Measurements from ENCODE around the gene TYSND1. TPM values are rescaled to one million over a fixed set of nuclear protein-coding genes. Genes with fewer than 3 reads are reported as not detected.
"Not testable (repeated sequence)": the region's sequence is repeated elsewhere in the genome, so short reads cannot be mapped to it uniquely, and the experiment has no call there.

TYSND1 gene
- total RNA-seq, 2 donors from 2014 or later: 8.0 to 13.3 TPM

- not testable (repeated sequence) for ATAC-seq; H3K36me3 Mint-ChIP-seq; H3K27me3 Mint-ChIP-seq; H3K4me3 Mint-ChIP-seq; DNase-seq (ENCODE audit: low spot score); H3K9me3 Mint-ChIP-seq; H3K27ac Mint-ChIP-seq
- H3K4me1 Mint-ChIP-seq (ENCODE audit: low read depth in 2 of 2): peaks cover 0 to 14% of the 10 kb centered on the region in 2 donors
Observed at GRCh38 chr10:70123166-70123565, 23.3 kb downstream of the TYSND1 start.

GRCh38 chr10:70122742-70123141 is 23.8 kb downstream of the TYSND1 start:
- no peak for ATAC-seq
- Mint-ChIP-seq H3K27me3 (no peaks in the 10 kb centered on the region), H3K27ac (no peak overlapping the region), H3K9me3 (no peaks in the 10 kb centered on the region), H3K36me3 (no peaks in the 10 kb centered on the region), H3K4me3 (no peak overlapping the region), H3K4me1 (ENCODE audit: low read depth in 2 of 2) (peaks cover 0 to 11% of the 10 kb centered on the region in 2 donors)
- DNase-seq (ENCODE audit: low spot score): no peak

- Mint-ChIP-seq H3K4me1 (ENCODE audit: low read depth in 2 of 2) (peaks cover 1 to 11% of the 10 kb centered on the region in 2 donors), H3K27me3 (no peaks in the 10 kb centered on the region), H3K27ac (no peak overlapping the region), H3K4me3 (no peak overlapping the region), H3K9me3 (no peaks in the 10 kb centered on the region), H3K36me3 (no peaks in the 10 kb centered on the region)
- no peak for ATAC-seq
- DNase-seq (ENCODE audit: low spot score): no peak
Observed at GRCh38 chr10:70121281-70121949, 25.1 kb downstream of the TYSND1 start.

- ATAC-seq (no peak), DNase-seq (ENCODE audit: low spot score) (no peak)
- Mint-ChIP-seq H3K9me3 (no peaks in the 10 kb centered on the region), H3K27ac (no peak overlapping the region), H3K36me3 (no peaks in the 10 kb centered on the region), H3K4me1 (ENCODE audit: low read depth in 2 of 2) (peaks cover 6 to 15% of the 10 kb centered on the region in 2 donors), H3K27me3 (no peaks in the 10 kb centered on the region), H3K4me3 (no peak overlapping the region)
Observed at GRCh38 chr10:70120417-70120816, 26.1 kb downstream of the TYSND1 start.

- ATAC-seq (no peak), DNase-seq (ENCODE audit: low spot score) (no peak)
- Mint-ChIP-seq H3K4me3 (no peak overlapping the region), H3K27me3 (no peaks in the 10 kb centered on the region), H3K27ac (no peak overlapping the region), H3K36me3 (no peaks in the 10 kb centered on the region), H3K4me1 (ENCODE audit: low read depth in 2 of 2) (peaks cover 6 to 12% of the 10 kb centered on the region in 2 donors), H3K9me3 (no peaks in the 10 kb centered on the region)
Observed at GRCh38 chr10:70119623-70120022, 26.9 kb downstream of the TYSND1 start.

- Mint-ChIP-seq H3K9me3 (no peaks in the 10 kb centered on the region), H3K27me3 (no peaks in the 10 kb centered on the region), H3K27ac (no peak overlapping the region), H3K4me1 (ENCODE audit: low read depth in 2 of 2) (peaks cover 6 to 12% of the 10 kb centered on the region in 2 donors), H3K36me3 (no peaks in the 10 kb centered on the region), H3K4me3 (no peak overlapping the region)
- DNase-seq (ENCODE audit: low spot score) (no peak), ATAC-seq (no peak)
Observed at GRCh38 chr10:70119197-70119596, 27.3 kb downstream of the TYSND1 start.

- no peaks in the 10 kb centered on the region for H3K9me3 Mint-ChIP-seq
- DNase-seq (ENCODE audit: low spot score) (no peak), ATAC-seq (no peak)
- no peak overlapping the region for H3K4me3 Mint-ChIP-seq
- no peaks in the 10 kb centered on the region for H3K36me3 Mint-ChIP-seq
- H3K27ac Mint-ChIP-seq: no peak overlapping the region
- H3K27me3 Mint-ChIP-seq: no peaks in the 10 kb centered on the region
- peaks cover 5 to 6% of the 10 kb centered on the region in 2 donors for H3K4me1 Mint-ChIP-seq (ENCODE audit: low read depth in 2 of 2)
Observed at GRCh38 chr10:70118196-70118595, 28.3 kb downstream of the TYSND1 start.

- no peak overlapping the region for H3K4me3 Mint-ChIP-seq
- no peak overlapping the region for H3K27ac Mint-ChIP-seq
- DNase-seq (ENCODE audit: low spot score) (no peak), ATAC-seq (no peak)
- H3K36me3 Mint-ChIP-seq: no peaks in the 10 kb centered on the region
- peaks cover 4 to 6% of the 10 kb centered on the region in 2 donors for H3K4me1 Mint-ChIP-seq (ENCODE audit: low read depth in 2 of 2)
- H3K27me3 Mint-ChIP-seq: no peaks in the 10 kb centered on the region
- H3K9me3 Mint-ChIP-seq: no peaks in the 10 kb centered on the region
Observed at GRCh38 chr10:70117646-70118045, 28.9 kb downstream of the TYSND1 start.

- H3K27ac Mint-ChIP-seq: peak overlapping the region in 1 of 2 donors; percentile 27
- peak; percentile 71 for DNase-seq (ENCODE audit: low spot score)
Observed at GRCh38 chr10:70115948-70116682, 30.4 kb downstream of the TYSND1 start.

GRCh38 chr10:70114902-70115301 is 31.6 kb downstream of the TYSND1 start:
- ATAC-seq (no peak), DNase-seq (ENCODE audit: low spot score) (no peak)
- Mint-ChIP-seq H3K36me3 (no peaks in the 10 kb centered on the region), H3K27me3 (no peaks in the 10 kb centered on the region), H3K9me3 (no peaks in the 10 kb centered on the region), H3K27ac (no peak overlapping the region), H3K4me1 (ENCODE audit: low read depth in 2 of 2) (peaks cover 4 to 6% of the 10 kb centered on the region in 2 donors), H3K4me3 (no peak overlapping the region)

More at GRCh38 chr10:70115948-70116682, 30.4 kb downstream of the TYSND1 start:
- Mint-ChIP-seq H3K4me1 (ENCODE audit: low read depth in 2 of 2) (peaks cover 4 to 6% of the 10 kb centered on the region in 2 donors), H3K4me3 (no peak overlapping the region), H3K36me3 (no peaks in the 10 kb centered on the region), H3K27me3 (no peaks in the 10 kb centered on the region), H3K9me3 (no peaks in the 10 kb centered on the region)
- ATAC-seq: peak; percentile 14 to 74

GRCh38 chr10:70112071-70112470 is 34.4 kb downstream of the TYSND1 start:
- DNase-seq (ENCODE audit: low spot score): no peak
- Mint-ChIP-seq H3K27ac (no peak overlapping the region), H3K4me1 (ENCODE audit: low read depth in 2 of 2) (peaks cover 6 to 7% of the 10 kb centered on the region in 2 donors), H3K36me3 (no peaks in the 10 kb centered on the region), H3K27me3 (no peaks in the 10 kb centered on the region), H3K9me3 (no peaks in the 10 kb centered on the region), H3K4me3 (no peak overlapping the region)
- no peak for ATAC-seq

GRCh38 chr10:70111496-70111895 is 35.0 kb downstream of the TYSND1 start:
- Mint-ChIP-seq H3K27me3 (no peaks in the 10 kb centered on the region), H3K9me3 (no peaks in the 10 kb centered on the region), H3K36me3 (no peaks in the 10 kb centered on the region), H3K27ac (no peak overlapping the region), H3K4me3 (no peak overlapping the region), H3K4me1 (ENCODE audit: low read depth in 2 of 2) (peaks cover 5 to 7% of the 10 kb centered on the region in 2 donors)
- no peak for DNase-seq (ENCODE audit: low spot score)
- ATAC-seq: no peak

GRCh38 chr10:70109064-70109729 is 37.3 kb downstream of the TYSND1 start:
- no peak overlapping the region for H3K27ac Mint-ChIP-seq

More at GRCh38 chr10:70109064-70109729, 37.3 kb downstream of the TYSND1 start:
- no peak for ATAC-seq
- H3K4me3 Mint-ChIP-seq: no peak overlapping the region
- no peaks in the 10 kb centered on the region for H3K27me3 Mint-ChIP-seq
- H3K9me3 Mint-ChIP-seq: no peaks in the 10 kb centered on the region
- no peaks in the 10 kb centered on the region for H3K36me3 Mint-ChIP-seq
- no peak for DNase-seq (ENCODE audit: low spot score)
- peaks cover 0 to 3% of the 10 kb centered on the region in 2 donors for H3K4me1 Mint-ChIP-seq (ENCODE audit: low read depth in 2 of 2)
